IPS-NIHi7 (cell line): ENCODE data around the gene CBX3.
"Not testable (repeated sequence)": the region's sequence is repeated elsewhere in the genome, so short reads cannot be mapped to it uniquely, and the experiment has no call there.

Experiments used
- DNase-seq: peaks from one replicate; pipeline ENCODE4 v3.0.0; 2012; ENCODE audit warnings: mixed read lengths; ENCODE audit errors: extremely low spot score

The CBX3 gene

GRCh38 chr7:26188206-26188956 is 13.2 kb upstream of the CBX3 start:
- no peak for DNase-seq

DNA sequence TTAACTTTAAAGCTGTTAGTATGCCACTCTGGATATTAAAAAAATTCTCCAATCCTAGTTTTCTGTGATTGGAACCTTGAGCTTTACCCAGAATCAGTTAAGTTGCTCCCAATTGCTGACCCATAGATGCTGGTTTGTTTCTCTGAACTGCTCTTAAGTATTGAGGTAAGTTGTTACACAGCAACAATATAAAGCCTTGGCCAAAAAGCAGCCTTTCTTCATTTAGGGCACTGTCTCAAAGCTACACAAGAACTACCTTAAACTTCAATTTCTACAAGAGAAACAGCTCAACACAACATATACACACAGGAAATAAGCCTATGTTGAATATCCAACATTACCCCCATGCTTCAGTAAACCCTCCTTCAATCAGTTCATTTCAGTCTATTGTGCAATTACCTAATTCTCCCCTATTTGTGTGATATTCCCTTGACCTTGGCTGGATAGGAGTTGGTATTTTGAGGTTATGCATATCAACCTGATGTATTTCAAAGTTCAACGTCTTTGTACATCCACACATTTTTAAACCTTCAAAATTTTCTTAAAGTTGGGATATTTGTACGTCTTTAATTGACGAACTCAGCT is 12.5 kb upstream of the CBX3 start:
- no peak for DNase-seq

DNA sequence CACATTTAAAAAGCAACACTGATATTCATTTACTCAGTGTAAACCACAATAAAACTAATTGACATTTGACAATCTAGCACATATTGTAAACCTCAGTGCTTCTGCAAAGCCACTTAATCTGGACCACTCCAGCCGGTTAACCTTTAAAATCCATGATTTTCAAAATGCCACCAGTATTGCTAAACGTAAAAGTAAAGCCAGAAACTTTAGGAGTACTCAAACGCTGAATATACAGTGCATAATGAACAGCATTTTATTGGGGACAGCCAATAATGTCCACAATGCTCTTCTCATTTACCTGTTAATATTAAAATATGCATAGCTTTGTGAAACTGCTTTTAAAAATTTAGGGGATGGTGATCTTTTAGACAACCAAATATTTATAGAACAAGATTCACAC is 11.8 kb upstream of the CBX3 start:
- DNase-seq: no peak

- DNase-seq: no peak
Observed at GRCh38 chr7:26190417-26190869, 11.1 kb upstream of the CBX3 start.

- DNase-seq: no peak
Observed at GRCh38 chr7:26191233-26191973, 10.1 kb upstream of the CBX3 start.

DNA sequence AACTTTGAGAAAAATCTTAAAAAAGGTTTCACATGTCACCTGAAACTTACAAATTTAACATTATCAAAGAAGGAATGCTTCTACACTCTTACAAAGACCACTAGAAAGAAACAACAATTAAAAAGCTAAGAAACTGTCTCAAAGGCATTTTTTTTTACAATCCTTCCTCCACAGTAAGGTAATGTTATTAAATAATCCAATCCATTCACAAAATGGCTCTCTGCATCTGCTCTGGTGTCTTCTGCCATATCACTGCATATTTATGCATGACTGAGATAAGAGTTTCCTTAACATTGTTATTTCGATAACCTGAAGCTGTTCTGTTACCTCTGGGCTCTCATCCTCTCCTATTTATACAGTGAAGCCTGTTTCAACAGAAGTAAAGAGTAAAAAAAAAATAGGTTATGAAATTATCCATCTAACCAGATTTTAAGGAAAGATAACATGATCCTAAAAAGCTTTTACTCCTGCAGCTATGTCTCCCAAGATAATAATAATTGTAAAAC is 9.5 kb upstream of the CBX3 start:
- DNase-seq: no peak

GRCh38 chr7:26192485-26193087 is 9.0 kb upstream of the CBX3 start:
- DNase-seq: no peak

DNA sequence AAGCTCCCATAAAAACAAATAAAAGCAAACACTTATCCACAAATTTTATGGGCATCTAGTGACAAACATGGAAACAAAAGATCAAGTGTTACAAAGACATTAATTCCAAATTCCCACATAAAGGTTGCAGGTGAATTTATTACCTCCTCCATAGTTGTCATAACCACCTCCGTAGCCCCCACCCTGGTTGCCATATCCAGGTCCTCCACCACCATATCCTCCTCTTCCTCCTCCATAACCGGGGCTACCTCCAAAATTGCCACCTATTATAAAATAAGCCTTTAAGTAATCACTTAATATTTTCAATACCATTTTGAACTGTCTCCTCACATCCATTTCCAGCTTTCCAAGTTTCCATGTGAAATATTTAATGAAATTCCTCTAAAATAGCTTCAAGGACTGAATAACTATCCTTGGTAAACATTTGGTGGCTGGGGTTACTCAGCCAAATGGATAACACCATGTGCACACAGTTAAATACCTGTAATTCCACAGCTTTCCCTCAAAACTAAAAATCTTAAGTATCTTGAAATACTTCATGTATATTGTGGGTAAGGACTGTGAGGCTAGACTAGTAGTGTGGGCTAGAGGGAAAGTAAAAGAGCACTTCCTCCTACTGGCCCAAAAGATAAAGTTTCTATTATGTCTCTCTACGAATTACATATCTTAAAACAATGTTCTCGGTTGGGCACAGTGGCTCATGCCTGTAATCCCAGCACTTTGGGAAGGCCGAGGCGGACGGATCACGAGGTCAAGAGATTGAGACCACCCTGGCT is 7.9 kb upstream of the CBX3 start:
- no peak for DNase-seq

DNA sequence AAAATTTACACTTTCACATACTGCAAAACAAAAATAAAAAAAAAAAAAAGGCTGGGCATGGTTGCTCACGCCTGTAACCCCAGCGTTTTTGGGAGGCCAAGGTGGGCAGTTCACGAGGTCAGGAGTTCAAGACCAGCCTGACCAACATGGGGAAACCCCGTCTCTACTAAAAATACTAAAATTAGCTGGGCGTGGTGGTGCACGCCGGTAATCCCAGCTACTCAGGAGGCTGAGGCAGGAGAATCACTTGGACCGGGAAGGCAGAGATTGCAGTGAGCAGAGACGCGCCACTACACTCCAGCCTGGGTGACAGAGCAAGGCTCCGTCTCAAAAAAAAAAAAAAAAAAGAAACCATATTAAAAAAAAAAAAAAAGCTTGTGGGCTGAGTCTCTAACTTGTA is 6.8 kb upstream of the CBX3 start:
- not testable (repeated sequence) for DNase-seq

GRCh38 chr7:26195182-26195581 is 6.4 kb upstream of the CBX3 start:
- no peak for DNase-seq

- no peak for DNase-seq
Observed at GRCh38 chr7:26195867-26196657, 5.5 kb upstream of the CBX3 start.

DNA sequence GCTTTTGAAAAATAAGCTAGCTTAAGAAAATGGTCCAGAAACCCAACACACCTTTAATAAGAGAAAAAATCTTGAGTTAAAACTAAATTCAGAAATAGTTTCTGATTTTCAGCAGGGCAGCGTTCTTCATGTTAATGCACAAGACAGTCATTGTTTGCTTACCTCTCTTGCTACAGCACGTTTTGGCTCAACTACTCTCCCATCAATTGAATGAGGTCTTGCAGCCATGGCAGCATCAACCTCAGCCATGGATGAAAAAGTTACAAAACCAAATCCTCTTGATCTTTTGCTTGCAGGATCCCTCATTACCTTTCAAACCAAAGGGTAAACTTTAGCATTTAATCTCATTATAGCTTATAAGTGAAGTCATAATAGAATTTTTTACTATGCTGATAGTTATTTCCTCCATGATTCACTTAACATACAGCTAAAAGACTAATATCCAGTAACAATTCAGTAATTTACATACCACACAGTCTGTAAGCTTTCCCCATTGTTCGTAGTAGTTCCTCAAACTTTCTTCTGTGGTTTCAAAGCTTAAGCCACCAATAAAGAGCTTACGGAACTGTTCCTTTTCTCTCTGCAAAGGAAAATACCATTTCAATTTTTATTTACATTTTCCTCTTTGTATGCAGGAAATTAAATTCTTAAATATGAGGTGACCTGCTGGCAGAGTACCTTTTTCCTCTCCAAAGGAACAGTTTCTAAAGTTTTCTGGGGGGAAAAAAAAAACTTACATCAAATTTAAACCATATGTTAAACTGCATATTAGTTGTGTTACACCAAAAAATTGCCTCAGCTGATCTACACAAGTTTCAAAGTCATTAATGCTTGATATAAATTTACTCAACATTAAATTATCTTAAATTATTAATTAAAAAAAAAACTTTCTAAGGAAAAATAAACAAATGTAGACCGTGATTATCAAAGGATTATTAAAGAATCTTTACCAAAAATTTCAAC is 4.1 kb upstream of the CBX3 start:
- DNase-seq: no peak

DNA sequence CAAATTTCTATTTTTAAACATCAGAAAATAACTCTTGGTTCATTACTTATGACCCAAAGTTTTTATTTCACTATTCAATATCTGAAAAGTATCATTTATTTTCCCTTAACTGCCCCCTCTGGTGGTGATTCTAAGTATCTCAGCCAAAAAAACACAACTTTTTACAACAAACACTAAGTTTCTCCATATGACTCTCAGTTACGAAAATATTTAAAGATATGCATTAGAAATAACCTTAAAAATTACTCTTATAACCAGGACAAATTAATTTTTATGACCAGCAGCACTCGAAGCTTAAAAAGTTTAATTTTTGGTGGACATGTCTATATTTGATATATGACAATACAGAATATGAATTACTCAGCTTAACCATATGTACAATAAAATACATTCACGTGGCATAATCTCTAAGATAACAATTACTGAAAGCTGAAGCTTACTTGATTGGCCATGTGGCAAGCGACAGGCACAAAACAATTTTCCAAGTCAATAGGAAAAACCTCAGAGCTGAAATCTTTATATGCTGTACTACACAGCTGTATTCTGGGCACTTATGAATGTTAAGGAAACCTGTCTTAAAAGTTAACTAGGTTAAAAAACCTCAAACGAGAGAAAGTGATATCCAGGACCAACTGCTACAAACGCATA is 3.3 kb upstream of the CBX3 start:
- DNase-seq: no peak

- DNase-seq: no peak
Observed at GRCh38 chr7:26198781-26199169, 2.8 kb upstream of the CBX3 start.

GRCh38 chr7:26199301-26200037 is 2.1 kb upstream of the CBX3 start:
- DNase-seq: no peak

GRCh38 chr7:26200038-26200443 is 1.5 kb upstream of the CBX3 start:
- no peak for DNase-seq

DNA sequence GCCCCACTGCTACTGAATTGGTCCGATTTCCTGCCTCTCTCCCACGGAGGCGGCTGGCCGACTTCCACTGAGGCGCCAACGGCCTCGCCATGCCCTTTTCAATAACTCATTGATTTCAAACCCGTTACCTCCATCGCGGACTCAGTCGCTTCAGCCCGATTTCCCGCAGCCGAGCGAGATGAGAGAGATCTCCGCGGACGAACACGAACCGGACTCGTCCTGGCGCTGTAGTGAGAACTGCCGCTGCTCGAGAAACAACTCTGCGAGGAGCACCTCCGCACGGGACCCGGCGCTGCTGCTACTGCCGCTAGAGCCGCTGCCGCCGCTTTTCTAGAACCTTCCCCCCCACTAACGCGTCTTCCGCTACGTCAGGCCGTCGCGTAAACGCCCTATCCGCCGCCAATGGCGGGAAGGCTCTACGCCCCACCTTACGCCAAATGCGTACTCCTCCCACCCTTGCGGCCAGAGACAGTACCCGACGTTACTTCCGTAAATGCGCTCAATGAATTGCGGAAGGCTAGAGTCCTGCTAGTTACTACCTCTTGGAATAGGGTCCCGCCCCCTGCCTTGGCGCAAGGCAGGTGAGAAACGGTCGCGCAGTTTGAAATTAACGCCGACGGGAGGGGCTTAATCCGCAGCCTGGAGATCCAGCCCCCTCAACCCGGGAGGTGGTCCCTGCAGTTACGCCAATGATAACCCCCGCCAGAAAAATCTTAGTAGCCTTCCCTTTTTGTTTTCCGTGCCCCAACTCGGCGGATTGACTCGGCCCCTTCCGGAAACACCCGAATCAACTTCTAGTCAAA is 900 bp upstream of the CBX3 start, which contains the start of gene HNRNPA2B1:
Gene HNRNPA2B1 (minus strand): TSS at position 303 of the 803 bp plus-strand sequence. CDS start 169 bp downstream, at position 134.
- peak; percentile 70 for DNase-seq
